Activated B cell treated with CpG ODN at 0.5 μM for 24 hours (primary cell): ENCODE measurements around the gene FEZ2. TPM values are rescaled to one million over a fixed set of nuclear protein-coding genes. Genes with fewer than 3 reads are reported as not detected.

Experiments used
- ATAC-seq: fragments of 200-7000 bp; cut with Tn5 transposase; one replicate; pipeline ENCODE4 v1.10.0; 2021; ENCODE audit warnings: low read depth, mild to moderate bottlenecking, moderate library complexity
- CTCF ChIA-PET: fragments of 350-600 bp; sonication (Branson Sonifier 250); formaldehyde crosslinking; loops from one replicate; lab custom pipeline; 2021; ENCODE audit warnings: antibody characterized with exemption; lab: Charles Lee
- POLR2A ChIA-PET: fragments of 350-600 bp; sonication (Branson Sonifier 250); formaldehyde crosslinking; loops from one replicate; lab custom pipeline; 2021; ENCODE audit warnings: antibody characterized with exemption; lab: Charles Lee
- DNase-seq: peaks from one replicate; pipeline ENCODE4 v3.0.0; 2022
- H3K27ac Mint-ChIP-seq: one replicate; pipeline ENCODE4 v1.8.0; 2020; ENCODE audit warnings: mixed read lengths
- H3K27me3 Mint-ChIP-seq: one replicate; pipeline ENCODE4 v1.8.0; 2021; ENCODE audit warnings: mixed read lengths
- H3K36me3 Mint-ChIP-seq: one replicate; pipeline ENCODE4 v1.8.0; 2021; ENCODE audit warnings: low read depth, mixed read lengths
- H3K4me1 Mint-ChIP-seq: one replicate; pipeline ENCODE4 v1.8.0; 2021; ENCODE audit warnings: mixed read lengths
- H3K4me3 Mint-ChIP-seq: one replicate; pipeline ENCODE4 v1.8.0; 2020; ENCODE audit warnings: mild to moderate bottlenecking, mixed read lengths
- H3K9me3 Mint-ChIP-seq: one replicate; pipeline ENCODE4 v1.8.0; 2020; ENCODE audit warnings: mixed read lengths
- intact Hi-C: fragments of 100-400 bp; cut with micrococcal nuclease; formaldehyde crosslinking; loops from one replicate; pipeline ENCODE4 v1.15.1; 2024
- total RNA-seq: library from RNA; stranded (reverse); gene quantifications from 2 replicates; pipeline ENCODE4 v1.2.3, GENCODE V29; 2022
- TF ChIP-seq, protein P1 (sequence below): fragments of 200-600 bp; IDR thresholded peaks from one replicate; pipeline ENCODE4 v1.8.0; 2022; ENCODE audit warnings: antibody characterized with exemption, mild to moderate bottlenecking

The FEZ2 gene
- total RNA-seq, 1 donor from 2014 or later: 30.3 TPM

GRCh38 chr2:36569267-36569856 lies 28.6 kb downstream of the FEZ2 start:
- H3K27ac Mint-ChIP-seq: no peak overlapping the region
- ChIA-PET CTCF (no interaction called here), POLR2A (no interaction called here)
- H3K36me3 Mint-ChIP-seq: peaks cover 73% of the 10 kb centered on the region
- ATAC-seq (no peak), DNase-seq (no peak)
- no peak overlapping the region for H3K4me3 Mint-ChIP-seq
- H3K9me3 Mint-ChIP-seq: no peaks in the 10 kb centered on the region
- TF ChIP-seq, protein P1, sequence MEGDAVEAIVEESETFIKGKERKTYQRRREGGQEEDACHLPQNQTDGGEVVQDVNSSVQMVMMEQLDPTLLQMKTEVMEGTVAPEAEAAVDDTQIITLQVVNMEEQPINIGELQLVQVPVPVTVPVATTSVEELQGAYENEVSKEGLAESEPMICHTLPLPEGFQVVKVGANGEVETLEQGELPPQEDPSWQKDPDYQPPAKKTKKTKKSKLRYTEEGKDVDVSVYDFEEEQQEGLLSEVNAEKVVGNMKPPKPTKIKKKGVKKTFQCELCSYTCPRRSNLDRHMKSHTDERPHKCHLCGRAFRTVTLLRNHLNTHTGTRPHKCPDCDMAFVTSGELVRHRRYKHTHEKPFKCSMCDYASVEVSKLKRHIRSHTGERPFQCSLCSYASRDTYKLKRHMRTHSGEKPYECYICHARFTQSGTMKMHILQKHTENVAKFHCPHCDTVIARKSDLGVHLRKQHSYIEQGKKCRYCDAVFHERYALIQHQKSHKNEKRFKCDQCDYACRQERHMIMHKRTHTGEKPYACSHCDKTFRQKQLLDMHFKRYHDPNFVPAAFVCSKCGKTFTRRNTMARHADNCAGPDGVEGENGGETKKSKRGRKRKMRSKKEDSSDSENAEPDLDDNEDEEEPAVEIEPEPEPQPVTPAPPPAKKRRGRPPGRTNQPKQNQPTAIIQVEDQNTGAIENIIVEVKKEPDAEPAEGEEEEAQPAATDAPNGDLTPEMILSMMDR: no peak
- peaks cover 2% of the 10 kb centered on the region for H3K4me1 Mint-ChIP-seq
- intact Hi-C loops: no loop called here
- no peaks in the 10 kb centered on the region for H3K27me3 Mint-ChIP-seq

DNA sequence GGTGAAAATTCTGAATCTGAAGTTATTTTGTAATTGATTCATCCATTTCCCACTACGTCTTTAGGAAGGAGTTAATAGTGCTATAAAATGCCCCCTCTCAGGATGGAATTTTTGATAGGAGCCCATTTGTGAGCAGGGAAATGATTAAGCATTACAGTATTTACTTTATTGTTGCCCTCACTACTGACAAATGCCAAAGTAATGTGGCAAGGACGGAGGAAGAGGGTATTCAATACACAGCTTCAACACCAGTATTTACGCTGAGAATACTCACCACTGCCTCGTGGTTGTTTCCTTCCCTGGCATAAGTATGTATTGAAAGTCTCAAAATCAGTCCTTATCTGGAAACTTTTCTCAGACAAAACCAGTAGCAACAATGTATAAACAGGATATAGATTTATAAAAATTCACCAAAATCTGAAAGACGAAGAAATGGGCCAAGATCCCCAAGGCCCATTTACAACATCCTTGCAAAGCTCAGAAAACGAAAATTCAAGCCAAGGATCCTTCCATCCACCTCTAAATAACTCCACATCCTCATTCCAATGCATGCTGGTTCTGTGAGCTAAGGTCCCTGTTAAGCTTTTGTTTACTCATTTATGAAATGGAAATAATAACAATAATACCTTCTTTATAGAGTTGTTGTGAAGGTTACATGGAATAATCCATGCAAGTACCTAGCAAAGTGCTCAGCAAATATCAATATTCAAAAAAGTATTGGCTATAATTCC lies 29.3 kb downstream of the FEZ2 start:
- TF ChIP-seq, protein P1: no peak
- POLR2A ChIA-PET: no interaction called here
- Mint-ChIP-seq H3K4me3 (no peak overlapping the region), H3K9me3 (no peaks in the 10 kb centered on the region), H3K27ac (no peak overlapping the region), H3K36me3 (peaks cover 72% of the 10 kb centered on the region), H3K4me1 (peaks cover 2% of the 10 kb centered on the region), H3K27me3 (no peaks in the 10 kb centered on the region)
- no peak for ATAC-seq
- no peak for DNase-seq
- intact Hi-C loops: no loop called here
- CTCF ChIA-PET: no interaction called here

DNA sequence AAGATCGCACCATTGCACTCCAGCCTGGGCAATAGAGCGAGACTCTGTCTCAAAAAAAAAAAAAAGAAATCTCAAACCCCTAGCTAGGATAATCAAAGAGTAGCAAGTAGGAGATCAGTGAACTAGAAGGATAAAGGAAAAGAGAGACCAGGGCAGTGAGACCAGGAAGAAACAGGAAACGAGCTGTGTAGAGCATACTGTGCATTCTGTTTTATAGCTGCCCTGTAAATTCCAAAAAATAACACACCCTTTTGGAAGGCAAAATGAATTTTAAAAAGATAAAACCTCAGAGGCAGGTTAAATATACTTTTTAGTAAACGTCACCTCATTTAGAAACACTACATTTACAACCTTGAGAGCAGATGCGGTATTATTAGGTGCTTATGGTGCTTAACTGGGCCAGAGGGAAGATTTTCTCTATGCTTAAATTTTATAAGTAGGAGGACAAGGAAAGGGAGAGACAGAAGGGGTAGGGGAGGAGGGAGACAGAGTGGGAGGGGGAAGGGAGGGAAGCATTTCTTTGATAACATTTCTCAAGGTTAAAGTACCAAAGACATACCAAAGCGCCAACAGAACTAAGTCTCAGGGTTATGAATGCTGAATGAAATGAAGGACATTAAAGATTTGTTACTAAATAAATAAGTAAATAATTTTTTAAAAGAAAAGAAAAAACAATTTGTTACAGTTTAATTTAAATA lies 30.1 kb downstream of the FEZ2 start:
- H3K36me3 Mint-ChIP-seq: peaks cover 69% of the 10 kb centered on the region
- TF ChIP-seq, protein P1: no peak
- intact Hi-C loops: no loop called here
- ChIA-PET CTCF (no interaction called here), POLR2A (no interaction called here)
- no peaks in the 10 kb centered on the region for H3K9me3 Mint-ChIP-seq
- ATAC-seq (no peak), DNase-seq (no peak)
- no peak overlapping the region for H3K4me3 Mint-ChIP-seq
- no peaks in the 10 kb centered on the region for H3K4me1 Mint-ChIP-seq
- no peaks in the 10 kb centered on the region for H3K27me3 Mint-ChIP-seq
- H3K27ac Mint-ChIP-seq: no peak overlapping the region

GRCh38 chr2:36566887-36567286 lies 31.1 kb downstream of the FEZ2 start:
- intact Hi-C loops: no loop called here

More at GRCh38 chr2:36566887-36567286, 31.1 kb downstream of the FEZ2 start:
- no peaks in the 10 kb centered on the region for H3K9me3 Mint-ChIP-seq
- TF ChIP-seq, protein P1: no peak
- no peaks in the 10 kb centered on the region for H3K4me1 Mint-ChIP-seq
- no peak overlapping the region for H3K27ac Mint-ChIP-seq
- ChIA-PET POLR2A (no interaction called here), CTCF (no interaction called here)
- DNase-seq (no peak), ATAC-seq (no peak)
- no peak overlapping the region for H3K4me3 Mint-ChIP-seq
- no peaks in the 10 kb centered on the region for H3K27me3 Mint-ChIP-seq
- peaks cover 60% of the 10 kb centered on the region for H3K36me3 Mint-ChIP-seq
